GOT3 (cell line): Measurements from ENCODE around the gene C20orf202.

Experiments
- DNase-seq: peaks from one replicate; lab custom pipeline; 2025; ENCODE audit warnings: mixed read lengths; lab: John Stamatoyannopoulos, UW

The C20orf202 gene

DNA sequence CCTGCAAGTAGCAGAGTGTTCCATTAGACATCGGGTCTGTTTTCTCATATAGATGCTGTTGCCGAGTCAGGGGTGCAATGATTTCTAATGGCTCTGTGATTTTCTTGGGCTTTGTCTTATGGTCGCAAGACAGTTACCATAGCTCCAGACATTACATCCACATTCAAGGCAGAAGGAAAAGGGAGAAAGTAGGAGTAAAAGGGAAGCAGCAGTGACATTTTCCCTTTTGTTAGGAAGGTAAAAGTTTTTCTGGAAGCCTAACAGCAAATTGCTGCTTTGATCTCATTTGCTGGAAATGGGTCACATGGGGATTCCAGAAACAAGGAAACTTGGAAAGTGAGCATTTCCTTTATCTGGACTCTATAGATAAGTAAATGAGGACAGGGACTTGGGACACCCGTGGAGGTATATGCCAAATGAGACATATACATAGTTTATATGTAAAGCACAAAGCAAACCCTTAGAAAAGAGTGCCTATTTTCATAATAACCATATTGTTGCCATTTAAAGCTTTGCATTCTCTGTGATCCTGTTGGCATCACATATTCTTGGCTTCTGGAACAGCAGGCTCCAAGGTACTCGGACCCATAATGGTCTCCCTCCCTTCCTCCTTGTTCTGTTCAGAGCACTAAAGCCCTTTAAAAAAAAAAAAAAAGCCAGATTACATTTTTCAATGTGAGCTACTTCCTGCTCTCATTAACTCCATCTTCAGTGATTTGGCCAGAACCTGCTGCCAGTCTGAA, at the start of gene C20orf202:
TSS of gene C20orf202 (plus strand) at position 693 of the 743 bp plus-strand sequence. CDS start 132 bp downstream, outside the sequence.
- DNase-seq: no peak

- DNase-seq: no peak
Measured at GRCh38 chr20:1154226-1154625, 49.0 kb upstream of the C20orf202 start.

DNA sequence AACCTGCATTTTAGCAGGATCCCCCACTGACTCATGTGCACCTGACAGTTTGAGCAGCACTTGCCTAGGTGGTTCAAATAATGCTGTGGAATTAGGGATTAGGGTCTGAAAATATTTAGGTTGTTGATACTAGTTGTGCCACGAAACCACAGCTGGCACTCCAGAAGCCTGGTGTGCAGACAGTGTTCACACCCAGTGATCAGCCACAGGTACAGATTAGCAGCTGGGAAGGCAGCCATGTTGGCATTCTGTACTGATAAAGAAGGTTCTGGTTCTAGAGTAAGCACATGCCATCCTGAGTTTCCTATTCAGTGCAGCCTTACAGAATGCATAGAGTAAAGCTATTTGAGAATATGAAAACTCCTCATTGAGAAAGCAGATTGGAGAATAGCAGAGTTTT, 48.6 kb upstream of the C20orf202 start:
- no peak for DNase-seq

GRCh38 chr20:1155342-1155741, 47.9 kb upstream of the C20orf202 start:
- DNase-seq: no peak

GRCh38 chr20:1160496-1160895, 42.8 kb upstream of the C20orf202 start:
- DNase-seq: no peak

DNA sequence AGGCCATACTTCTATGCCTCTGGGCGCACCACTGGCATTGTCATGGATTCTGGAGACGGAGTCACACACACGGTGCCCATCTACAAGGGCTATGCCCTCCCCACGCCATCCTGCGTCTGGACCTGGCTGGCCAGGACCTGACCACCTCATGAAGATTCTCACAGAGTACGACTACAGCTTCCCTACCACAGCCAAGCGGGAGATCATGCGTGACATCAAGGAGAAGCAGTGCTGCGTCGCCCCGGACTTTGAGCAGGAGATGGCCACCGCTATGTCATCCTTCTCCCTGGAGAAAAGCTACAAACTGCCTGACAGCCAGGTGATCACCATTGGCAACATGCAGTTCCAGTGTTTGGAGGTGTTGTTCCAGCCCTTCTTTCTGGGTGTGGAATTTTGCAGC, 42.3 kb upstream of the C20orf202 start:
- DNase-seq: no peak

- DNase-seq: no peak
Measured at GRCh38 chr20:1163105-1163504, 40.1 kb upstream of the C20orf202 start.

DNA sequence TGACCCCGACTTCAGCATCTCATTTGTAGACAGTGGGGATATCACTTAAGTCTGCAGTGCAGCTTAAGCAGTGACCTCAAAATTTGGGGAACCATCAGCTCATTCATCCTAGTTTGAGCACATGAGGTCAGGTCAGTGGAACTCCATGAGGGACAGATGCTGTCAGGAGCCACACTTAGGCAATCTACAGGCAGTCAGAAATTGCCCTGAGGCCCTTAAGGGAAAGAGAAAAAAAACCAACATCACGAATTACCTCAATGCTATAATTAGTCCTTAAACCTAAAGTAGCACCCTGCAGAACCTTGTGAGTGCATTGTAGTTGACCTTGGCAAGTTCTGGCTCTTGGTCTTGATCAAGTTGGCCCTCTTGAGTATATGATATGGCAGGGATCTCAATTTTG, 39.6 kb upstream of the C20orf202 start:
- no peak for DNase-seq

DNA sequence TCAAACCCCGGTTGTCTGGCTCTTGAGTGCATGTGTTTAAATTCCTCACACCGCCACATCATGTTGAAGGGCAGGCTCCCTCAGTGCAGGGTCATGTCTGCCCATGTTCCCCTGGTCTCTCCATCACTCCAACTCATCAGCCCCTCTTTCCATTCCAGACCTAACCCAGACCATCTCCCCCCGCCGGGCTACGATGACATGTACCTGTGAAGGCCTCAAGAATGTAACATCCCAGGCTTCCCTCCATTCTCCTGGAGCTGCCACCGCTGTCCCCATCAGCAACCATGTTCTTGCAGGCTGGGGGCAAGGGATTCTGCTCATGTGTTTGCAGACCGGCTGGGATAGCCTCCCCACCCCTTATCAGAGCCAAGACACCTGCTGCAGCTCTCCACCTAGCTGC, 38.4 kb upstream of the C20orf202 start:
- no peak for DNase-seq

DNA sequence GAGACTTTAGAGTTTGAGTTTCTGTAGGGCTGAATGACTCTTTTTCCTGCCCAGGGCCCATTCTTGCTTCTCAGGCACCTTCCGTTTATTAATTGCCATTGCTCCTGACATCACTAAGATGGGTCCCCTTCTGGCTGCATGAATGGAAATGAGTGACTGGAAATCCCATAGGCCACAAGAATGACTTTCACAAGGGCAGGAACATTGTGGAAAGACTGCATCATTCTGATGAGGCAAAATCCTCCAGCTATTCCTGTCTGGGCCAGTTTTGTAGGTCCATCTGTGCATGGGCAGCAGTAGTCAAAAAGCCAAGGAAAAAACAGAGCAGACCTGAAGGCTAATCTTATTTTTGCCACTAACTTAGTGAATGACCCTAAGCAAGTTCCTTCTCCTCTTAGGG, 37.7 kb upstream of the C20orf202 start:
- DNase-seq: no peak

GRCh38 chr20:1165941-1166340, 37.3 kb upstream of the C20orf202 start:
- no peak for DNase-seq

DNA sequence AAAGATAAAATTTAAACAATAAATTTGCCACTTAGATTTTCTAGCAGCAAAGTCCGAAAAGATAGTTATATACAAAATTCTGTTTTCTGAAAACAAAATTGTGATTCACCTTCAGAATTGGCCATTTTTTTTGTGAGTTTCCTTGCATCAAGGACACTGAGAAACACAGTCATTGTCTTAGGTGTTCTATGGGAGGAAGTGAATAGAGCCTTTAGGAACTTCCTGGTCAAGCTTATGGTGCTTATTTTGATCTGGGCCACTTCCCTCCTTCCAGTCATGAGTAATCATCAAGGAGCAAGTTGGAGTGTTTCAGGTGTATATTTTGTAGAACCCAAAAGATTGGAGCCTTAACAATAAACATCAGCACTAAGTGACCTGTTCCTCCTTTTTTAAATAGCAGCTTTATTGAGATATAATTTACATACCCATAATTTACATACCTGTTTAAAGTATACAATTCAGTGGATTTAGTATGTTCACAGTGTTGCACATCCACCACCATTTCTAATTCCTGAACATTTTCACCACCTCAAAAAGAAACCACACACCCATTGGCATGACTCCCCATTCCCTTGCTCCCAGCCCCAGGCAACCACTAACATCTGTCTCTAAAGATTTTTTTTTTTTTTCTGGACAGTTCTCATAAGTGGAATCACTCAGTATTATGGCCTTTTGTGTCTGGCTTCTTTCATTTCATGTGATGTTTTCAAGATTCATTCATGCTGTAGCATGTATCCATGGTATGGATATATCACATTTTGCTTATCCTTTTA, 36.1 kb upstream of the C20orf202 start:
- no peak for DNase-seq

DNA sequence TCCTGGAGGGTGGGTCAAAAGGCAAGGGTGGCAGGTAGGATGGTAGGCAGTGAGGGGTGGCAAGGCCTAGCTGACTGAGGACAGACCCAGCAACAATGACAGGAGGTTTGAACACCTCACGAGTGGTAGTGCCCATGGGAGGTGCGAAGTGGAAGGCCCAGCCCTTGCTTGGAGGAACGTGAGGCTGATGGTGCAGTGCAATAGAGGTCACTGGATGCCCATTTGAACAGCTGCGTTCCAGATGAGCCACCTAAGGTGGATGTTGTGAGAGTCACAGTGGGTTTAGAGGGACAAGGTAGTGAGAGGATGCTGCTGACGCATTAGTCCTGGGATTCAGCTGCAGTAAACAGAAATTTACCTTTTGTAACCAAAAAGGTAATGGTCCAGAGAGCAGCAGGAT, 34.0 kb upstream of the C20orf202 start:
- no peak for DNase-seq

- DNase-seq: no peak
Measured at GRCh38 chr20:1171461-1172093, 31.7 kb upstream of the C20orf202 start.

DNA sequence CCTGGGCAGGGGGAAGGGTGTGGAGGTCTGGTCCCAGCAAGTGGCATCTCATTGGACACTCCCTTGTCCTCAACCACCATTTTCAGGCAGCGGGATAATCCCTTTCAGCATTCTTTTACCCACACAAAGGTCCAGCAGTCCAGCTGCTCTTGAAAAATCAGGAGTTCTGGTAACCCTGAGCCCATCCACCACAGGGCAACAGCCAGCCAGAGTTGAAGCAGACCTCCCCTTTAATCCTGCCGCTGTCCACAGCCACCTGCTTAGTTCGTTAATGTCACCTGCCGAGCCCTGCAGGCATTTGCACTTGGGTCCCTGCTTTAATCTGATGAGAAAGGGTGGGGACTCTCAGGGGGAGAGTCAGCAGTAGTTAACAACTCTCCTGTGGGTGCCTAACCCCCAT, 29.6 kb upstream of the C20orf202 start:
- no peak for DNase-seq

- DNase-seq: no peak
Measured at GRCh38 chr20:1174787-1175186, 28.5 kb upstream of the C20orf202 start.

DNA sequence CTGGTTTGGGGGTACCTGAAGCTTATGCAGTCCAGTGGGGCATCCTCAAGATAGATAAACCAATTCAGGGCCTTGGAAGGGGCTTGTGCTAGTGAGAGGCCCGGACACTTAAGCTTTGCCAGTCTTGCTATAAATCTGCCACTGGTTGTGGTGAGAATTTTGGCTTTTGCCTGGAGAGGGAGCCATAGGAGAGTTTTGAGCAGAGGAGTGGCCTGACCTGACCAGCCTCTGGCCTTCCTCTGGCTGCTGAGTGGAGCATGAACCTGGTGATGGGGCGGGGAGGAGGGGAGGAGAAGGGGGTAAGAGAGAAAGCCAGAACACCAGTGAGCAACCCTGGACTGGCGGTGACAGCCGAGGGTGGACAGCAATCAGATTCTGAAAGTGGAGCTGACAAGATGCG, 25.6 kb upstream of the C20orf202 start:
- DNase-seq: no peak

DNA sequence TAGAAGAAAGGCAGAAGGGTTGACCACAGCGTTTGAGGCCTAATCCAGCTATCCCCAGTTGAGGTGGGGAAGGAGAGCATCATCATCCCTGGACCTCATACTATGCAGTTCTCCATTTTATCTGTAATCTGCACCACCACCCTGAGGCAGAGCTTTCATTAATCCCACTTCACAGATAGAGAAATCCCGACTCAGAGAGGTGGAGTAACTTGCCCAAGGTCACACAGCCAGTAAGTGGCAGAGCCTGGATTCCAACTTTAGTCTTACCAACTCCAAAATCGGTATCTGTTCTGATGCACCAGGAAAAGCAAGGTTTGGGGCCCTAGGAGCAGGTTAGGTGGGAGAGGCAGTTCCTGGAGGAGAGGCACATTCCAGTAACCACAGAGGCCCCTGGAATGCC, 25.2 kb upstream of the C20orf202 start:
- DNase-seq: no peak

DNA sequence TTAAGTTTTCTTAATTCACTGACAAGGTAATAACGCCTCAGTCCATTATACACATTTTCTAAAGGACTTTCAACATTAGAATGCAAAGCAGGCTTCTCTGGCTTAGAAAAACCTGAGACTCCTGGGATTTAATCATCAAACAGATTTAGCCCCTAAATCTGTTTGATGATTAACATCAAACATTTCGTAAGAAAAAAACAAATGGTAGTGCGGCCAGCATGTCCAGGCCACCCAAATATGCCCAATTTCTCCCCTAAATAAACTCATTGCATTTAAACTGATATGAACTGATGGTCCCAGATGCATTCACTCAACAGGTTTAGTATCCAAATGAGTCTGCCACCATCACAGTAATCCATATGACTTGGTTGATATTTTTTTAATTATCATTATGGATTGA, 24.6 kb upstream of the C20orf202 start:
- DNase-seq: no peak

- no peak for DNase-seq
Measured at GRCh38 chr20:1180949-1181348, 22.3 kb upstream of the C20orf202 start.

DNA sequence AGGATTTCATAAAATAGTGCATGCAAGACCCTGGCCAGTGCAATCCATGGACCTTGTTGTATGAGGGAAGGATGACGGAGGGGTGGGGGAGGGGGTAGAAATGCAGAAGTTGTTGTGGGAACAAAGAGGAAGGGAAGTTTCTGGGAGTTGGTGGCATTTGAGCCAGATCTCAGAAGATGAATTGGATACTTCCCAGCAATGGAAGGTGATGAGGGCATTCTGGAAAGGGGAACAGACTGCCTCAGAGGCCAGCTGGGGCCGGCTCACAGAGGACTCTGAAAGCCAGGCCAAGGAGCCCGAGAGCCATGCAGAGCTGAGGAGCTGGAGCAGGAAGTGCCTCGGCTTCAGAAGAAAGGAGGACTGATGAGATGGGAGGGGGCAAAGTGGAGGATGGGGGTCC, 21.1 kb upstream of the C20orf202 start:
- no peak for DNase-seq

DNA sequence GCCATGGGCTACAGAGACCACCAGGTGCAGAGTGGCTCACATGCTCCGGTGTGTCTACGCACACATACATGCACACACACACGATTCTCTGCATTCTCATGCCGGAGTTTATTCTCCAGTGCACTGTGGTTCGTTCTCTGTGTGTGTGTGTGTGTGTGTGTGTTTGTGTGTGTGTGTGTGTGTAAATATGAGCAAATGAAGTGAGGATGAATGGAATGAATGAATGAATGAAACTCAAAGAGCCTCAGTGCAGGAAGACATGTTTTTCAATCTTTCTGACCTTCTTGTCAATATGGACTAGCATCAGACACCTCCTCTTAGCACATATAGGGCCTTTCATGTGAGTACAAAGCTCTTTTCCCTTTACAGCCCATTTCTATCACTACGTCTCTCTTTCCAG, 20.1 kb upstream of the C20orf202 start:
- no peak for DNase-seq

- DNase-seq: no peak
Measured at GRCh38 chr20:1184260-1184637, 19.0 kb upstream of the C20orf202 start.
